Dendritic cell treated with granulocyte-macrophage colony-stimulating factor and Interleukin-4, amounts not matched to agents 40 ng/mL and 50 ng/mL, for 4 days (primary cell): Measurements from ENCODE around the gene EFNA5.

Experiments
- H3K27ac Mint-ChIP-seq: one replicate; pipeline ENCODE4 v1.8.0; 2022; ENCODE audit warnings: mild to moderate bottlenecking, mixed read lengths
- H3K27me3 Mint-ChIP-seq: one replicate; pipeline ENCODE4 v1.8.0; 2022; ENCODE audit warnings: mild to moderate bottlenecking, mixed read lengths
- H3K36me3 Mint-ChIP-seq: one replicate; pipeline ENCODE4 v1.8.0; 2022; ENCODE audit warnings: low read depth, mixed read lengths
- H3K4me1 Mint-ChIP-seq: one replicate; pipeline ENCODE4 v1.8.0; 2022; ENCODE audit warnings: low read depth, mixed read lengths
- H3K4me3 Mint-ChIP-seq: one replicate; pipeline ENCODE4 v1.8.0; 2022; ENCODE audit warnings: mild to moderate bottlenecking, moderate library complexity, mixed read lengths
- H3K9me3 Mint-ChIP-seq: one replicate; pipeline ENCODE4 v1.8.0; 2022; ENCODE audit warnings: mixed read lengths
- intact Hi-C: fragments of 100-400 bp; cut with micrococcal nuclease; formaldehyde crosslinking; loops from one replicate; pipeline ENCODE4 v1.15.0; 2022

EFNA5 gene

DNA sequence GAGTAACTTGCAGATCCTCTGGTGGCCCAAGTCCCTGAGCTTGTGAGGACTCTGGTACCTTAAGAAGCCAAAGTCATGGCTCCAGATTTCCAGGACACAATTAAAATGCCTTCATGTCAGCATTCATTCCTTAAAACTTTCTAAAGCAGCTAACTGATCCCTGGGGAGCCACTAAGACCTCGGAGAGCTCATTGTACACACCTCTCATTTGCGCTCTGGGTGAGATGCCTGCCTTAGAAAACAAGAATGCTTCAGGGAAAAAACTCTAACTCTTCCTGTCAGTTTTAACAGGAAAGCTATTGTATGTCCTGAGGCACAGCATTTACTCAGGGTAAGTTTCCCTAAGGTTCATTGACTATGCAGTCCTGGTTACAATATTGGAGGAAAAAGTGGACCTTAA is 285.0 kb downstream of the EFNA5 start:
- intact Hi-C loops: no loop called here
- Mint-ChIP-seq H3K9me3 (no peaks in the 10 kb centered on the region), H3K4me3 (no peak overlapping the region), H3K27me3 (no peaks in the 10 kb centered on the region), H3K36me3 (no peaks in the 10 kb centered on the region), H3K4me1 (peaks cover 30% of the 10 kb centered on the region), H3K27ac (no peak overlapping the region)

DNA sequence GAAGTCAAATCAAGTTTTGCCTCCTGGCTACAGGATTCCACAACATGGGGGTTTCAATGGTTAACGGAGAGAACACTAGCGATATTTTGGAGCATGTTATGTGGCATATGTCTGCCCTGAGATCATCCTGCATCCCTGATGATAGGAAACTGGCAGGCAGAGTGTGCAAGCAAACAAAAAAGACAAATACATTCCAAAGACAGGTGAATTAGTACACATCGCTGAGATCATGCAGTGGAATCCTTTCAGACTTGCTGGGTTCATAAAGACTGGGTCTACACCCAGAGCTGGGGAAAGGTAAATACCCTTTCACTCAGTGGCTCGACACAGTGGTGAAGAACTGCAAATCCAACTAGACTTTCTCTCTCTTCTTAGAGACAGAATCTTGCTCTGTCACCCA is 286.5 kb downstream of the EFNA5 start:
- Mint-ChIP-seq H3K27ac (no peak overlapping the region), H3K4me3 (no peak overlapping the region), H3K4me1 (peaks cover 23% of the 10 kb centered on the region), H3K36me3 (no peaks in the 10 kb centered on the region), H3K27me3 (no peaks in the 10 kb centered on the region), H3K9me3 (no peaks in the 10 kb centered on the region)
- intact Hi-C loops: no loop called here

GRCh38 chr5:107383414-107383813 is 287.3 kb downstream of the EFNA5 start:
- intact Hi-C loops: no loop called here
- Mint-ChIP-seq H3K27me3 (no peaks in the 10 kb centered on the region), H3K27ac (no peak overlapping the region), H3K4me1 (peaks cover 14% of the 10 kb centered on the region), H3K4me3 (no peak overlapping the region), H3K9me3 (no peaks in the 10 kb centered on the region), H3K36me3 (no peaks in the 10 kb centered on the region)

DNA sequence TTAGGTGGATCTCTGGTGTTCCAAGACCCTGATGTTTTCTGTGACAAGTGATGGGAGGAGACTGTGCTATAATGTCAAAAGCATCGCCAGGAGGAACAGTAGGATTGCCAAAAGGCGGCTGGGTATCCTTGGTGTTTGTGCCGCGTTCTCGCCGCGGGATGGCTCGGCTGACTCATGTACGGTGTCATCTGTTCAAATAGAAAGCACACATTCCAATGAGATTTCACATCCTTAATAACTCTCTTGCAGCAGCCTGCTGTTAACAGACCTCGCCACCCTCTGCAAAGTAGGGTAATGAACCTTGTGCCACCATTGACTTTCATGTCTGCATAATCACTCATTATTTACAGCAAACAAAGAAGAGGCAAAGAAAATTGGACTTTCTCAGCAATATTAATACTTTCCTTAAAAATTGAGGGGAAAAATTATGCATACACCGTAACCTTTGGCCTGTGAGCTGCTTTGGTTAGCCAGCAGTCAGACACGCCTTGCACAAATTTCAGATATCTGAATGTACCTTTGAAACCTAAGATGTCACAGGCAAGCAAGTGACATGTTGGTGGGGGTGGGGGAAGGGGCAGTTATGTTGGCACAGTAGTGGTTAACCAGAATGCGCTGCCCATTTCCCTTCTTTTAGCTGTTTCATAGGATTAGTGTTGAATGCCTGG is 289.4 kb downstream of the EFNA5 start:
- H3K27me3 Mint-ChIP-seq: peaks cover 3% of the 10 kb centered on the region
- H3K36me3 Mint-ChIP-seq: no peaks in the 10 kb centered on the region
- H3K9me3 Mint-ChIP-seq: no peaks in the 10 kb centered on the region
- no peak overlapping the region for H3K27ac Mint-ChIP-seq
- no peaks in the 10 kb centered on the region for H3K4me1 Mint-ChIP-seq
- intact Hi-C loops: no loop called here
- no peak overlapping the region for H3K4me3 Mint-ChIP-seq

- no peaks in the 10 kb centered on the region for H3K4me1 Mint-ChIP-seq
- H3K27me3 Mint-ChIP-seq: peaks cover 3% of the 10 kb centered on the region
- H3K4me3 Mint-ChIP-seq: no peak overlapping the region
- no peaks in the 10 kb centered on the region for H3K36me3 Mint-ChIP-seq
- no peak overlapping the region for H3K27ac Mint-ChIP-seq
- intact Hi-C loops: no loop called here
- no peaks in the 10 kb centered on the region for H3K9me3 Mint-ChIP-seq
Measured at GRCh38 chr5:107380654-107381053, 290.1 kb downstream of the EFNA5 start.

GRCh38 chr5:107378218-107378899 is 292.4 kb downstream of the EFNA5 start:
- Mint-ChIP-seq H3K27me3 (peaks cover 3% of the 10 kb centered on the region), H3K27ac (no peak overlapping the region), H3K4me1 (peaks cover 9% of the 10 kb centered on the region), H3K36me3 (no peaks in the 10 kb centered on the region), H3K4me3 (no peak overlapping the region), H3K9me3 (no peaks in the 10 kb centered on the region)
- intact Hi-C loops: no loop called here

DNA sequence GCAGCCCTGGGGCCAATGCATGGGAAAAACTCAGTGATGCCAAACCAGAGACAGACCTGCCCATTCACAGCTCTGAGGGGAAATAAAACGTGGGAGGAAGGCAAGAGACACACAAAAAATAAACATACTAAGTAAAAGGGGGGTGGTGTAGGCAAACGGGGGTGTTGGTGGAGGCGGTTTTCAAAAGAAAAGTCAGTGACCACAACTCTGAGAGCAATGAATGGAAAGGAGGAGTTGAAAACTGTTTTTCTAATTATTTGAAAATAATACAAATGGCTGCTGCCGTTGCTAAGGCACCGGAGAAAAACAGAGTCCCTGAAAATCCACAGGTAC is 293.5 kb downstream of the EFNA5 start:
- H3K9me3 Mint-ChIP-seq: no peaks in the 10 kb centered on the region
- H3K36me3 Mint-ChIP-seq: no peaks in the 10 kb centered on the region
- H3K27ac Mint-ChIP-seq: no peak overlapping the region
- peaks cover 12% of the 10 kb centered on the region for H3K4me1 Mint-ChIP-seq
- intact Hi-C loops: no loop called here
- no peak overlapping the region for H3K4me3 Mint-ChIP-seq
- peaks cover 3% of the 10 kb centered on the region for H3K27me3 Mint-ChIP-seq

GRCh38 chr5:107376546-107377276 is 294.0 kb downstream of the EFNA5 start:
- Mint-ChIP-seq H3K4me3 (no peak overlapping the region), H3K27me3 (peaks cover 3% of the 10 kb centered on the region), H3K9me3 (no peaks in the 10 kb centered on the region), H3K27ac (no peak overlapping the region), H3K4me1 (peaks cover 12% of the 10 kb centered on the region), H3K36me3 (no peaks in the 10 kb centered on the region)
- intact Hi-C loops: no loop called here

DNA sequence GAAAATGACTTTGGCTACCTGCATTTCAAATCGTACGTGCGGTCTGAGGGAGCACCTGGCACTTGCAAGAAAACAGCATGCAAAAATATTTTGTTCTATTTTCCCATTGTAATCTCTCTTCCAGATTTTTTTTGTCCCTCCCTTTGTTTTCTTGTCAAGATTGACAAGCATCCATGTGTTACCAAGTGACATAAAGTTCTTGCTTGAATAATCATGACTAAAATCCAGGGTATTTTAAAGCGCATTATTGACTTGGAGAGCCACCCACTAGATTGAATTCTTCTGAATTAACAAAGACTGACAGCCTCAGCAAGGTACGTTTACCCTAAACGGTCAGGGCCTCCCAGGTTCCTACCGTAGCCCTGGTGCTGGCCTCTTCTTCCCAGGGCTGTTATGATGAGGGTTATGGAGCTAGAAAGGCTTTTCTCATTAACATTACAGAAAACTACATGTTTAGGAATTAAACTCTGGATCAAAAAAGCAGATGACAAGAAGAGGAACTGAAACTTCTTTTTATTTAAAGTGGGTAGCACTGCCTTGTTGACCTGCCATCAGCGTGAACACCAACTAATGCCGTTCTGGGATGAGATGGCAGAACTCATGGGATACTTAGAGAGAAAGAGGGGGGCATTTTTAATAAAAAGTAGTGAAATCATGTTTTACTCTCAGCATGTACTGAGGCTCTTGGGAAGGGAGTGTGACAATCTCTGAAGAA is 297.0 kb downstream of the EFNA5 start:
- intact Hi-C loops: no loop called here
- Mint-ChIP-seq H3K4me1 (peaks cover 12% of the 10 kb centered on the region), H3K27ac (no peak overlapping the region), H3K9me3 (no peaks in the 10 kb centered on the region), H3K36me3 (no peaks in the 10 kb centered on the region), H3K4me3 (no peak overlapping the region), H3K27me3 (peaks cover 3% of the 10 kb centered on the region)

DNA sequence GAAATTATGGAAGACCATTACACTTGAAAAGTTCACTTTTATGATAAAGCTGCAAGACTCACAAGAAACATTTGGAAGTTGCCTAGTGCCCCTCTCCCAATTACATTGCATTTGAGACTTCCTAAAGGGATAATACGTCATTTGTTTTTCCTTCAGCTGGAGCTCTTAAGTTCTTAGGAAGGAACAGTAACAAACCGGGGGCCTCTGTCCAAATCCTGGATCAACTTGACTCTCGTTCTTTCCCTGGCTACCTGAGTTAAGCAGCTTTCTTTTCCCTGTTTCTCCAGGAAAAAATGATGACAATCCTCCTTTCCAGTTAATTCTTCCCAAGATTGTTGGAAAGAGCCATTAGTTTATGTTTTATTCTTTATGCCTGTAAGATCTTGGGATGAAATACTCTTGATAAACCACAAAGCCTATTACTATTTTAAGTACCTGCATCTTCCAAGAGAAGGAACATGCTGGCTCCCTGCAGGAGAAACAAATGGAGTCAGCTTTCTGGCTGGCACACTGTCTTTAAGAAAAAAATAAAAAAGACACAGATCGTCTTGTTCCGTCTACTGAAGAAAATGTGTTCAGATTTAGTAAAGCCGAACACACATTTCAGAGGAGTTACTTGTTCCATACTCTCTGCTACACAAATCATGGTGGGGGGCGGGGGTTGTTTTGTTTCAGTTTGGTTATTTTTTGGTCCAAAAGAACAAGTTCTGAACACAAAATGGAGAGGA is 297.9 kb downstream of the EFNA5 start:
- intact Hi-C loops: no loop called here
- H3K27me3 Mint-ChIP-seq: peaks cover 3% of the 10 kb centered on the region
- no peaks in the 10 kb centered on the region for H3K36me3 Mint-ChIP-seq
- H3K9me3 Mint-ChIP-seq: no peaks in the 10 kb centered on the region
- no peak overlapping the region for H3K4me3 Mint-ChIP-seq
- H3K27ac Mint-ChIP-seq: no peak overlapping the region
- H3K4me1 Mint-ChIP-seq: peaks cover 12% of the 10 kb centered on the region

DNA sequence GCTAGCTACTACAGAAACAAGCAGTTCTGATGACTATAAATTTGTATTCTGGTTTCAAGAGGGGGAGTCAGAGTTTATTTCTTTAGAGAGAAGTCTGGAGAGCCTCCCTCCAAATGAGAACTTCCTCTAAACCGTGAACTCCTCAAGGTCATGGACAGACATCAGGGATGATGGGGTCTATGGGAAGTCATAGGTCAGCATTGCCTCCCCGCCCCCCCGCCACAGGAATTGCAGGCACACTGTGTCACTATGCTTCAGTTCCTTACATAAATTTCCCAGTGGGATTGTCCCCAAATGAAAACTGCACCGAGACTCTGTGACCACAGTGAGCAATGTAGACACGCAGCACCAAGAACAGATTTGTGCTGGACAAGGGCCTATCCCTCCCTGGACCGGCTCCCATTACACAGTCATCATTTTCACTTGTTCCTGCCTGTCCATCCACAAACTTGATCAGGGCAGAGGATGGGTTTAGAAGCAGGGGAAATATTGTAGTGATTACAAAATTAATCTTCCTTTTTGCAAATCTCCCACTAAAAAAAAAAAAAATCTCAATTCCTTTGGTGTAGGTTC is 300.3 kb downstream of the EFNA5 start:
- Mint-ChIP-seq H3K27ac (no peak overlapping the region), H3K9me3 (no peaks in the 10 kb centered on the region), H3K36me3 (no peaks in the 10 kb centered on the region), H3K4me3 (no peak overlapping the region), H3K27me3 (no peaks in the 10 kb centered on the region), H3K4me1 (peaks cover 18% of the 10 kb centered on the region)
- intact Hi-C loops: no loop called here

DNA sequence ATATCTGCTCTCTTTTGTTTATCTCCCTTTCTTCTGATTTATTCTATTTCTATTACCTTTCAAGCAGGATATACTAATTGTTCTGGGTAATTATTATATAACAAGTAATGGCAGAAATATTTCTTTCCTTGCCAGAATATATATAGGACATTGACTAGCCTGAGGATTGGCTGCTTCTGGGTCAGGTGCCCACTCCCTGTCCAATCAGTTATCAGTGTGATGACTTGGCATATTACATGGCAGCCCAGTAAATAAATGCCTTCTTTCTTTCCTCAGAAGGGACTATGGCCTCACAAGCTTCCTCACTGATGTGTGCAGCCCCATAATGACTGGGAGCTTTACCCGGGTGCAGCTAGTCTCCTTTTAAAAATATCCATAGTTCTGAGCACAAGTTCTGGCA is 301.1 kb downstream of the EFNA5 start:
- H3K9me3 Mint-ChIP-seq: no peaks in the 10 kb centered on the region
- H3K36me3 Mint-ChIP-seq: no peaks in the 10 kb centered on the region
- H3K4me3 Mint-ChIP-seq: no peak overlapping the region
- peaks cover 27% of the 10 kb centered on the region for H3K4me1 Mint-ChIP-seq
- no peak overlapping the region for H3K27ac Mint-ChIP-seq
- intact Hi-C loops: no loop called here
- no peaks in the 10 kb centered on the region for H3K27me3 Mint-ChIP-seq

GRCh38 chr5:107368615-107369014 is 302.1 kb downstream of the EFNA5 start:
- Mint-ChIP-seq H3K4me1 (peaks cover 23% of the 10 kb centered on the region), H3K4me3 (no peak overlapping the region), H3K27ac (no peak overlapping the region), H3K36me3 (no peaks in the 10 kb centered on the region), H3K27me3 (no peaks in the 10 kb centered on the region), H3K9me3 (no peaks in the 10 kb centered on the region)
- intact Hi-C loops: no loop called here
